AG08395 (cell line): ENCODE results near the gene DNAJB12.
"Not testable (repeated sequence)": the region's sequence is repeated elsewhere in the genome, so short reads cannot be mapped to it uniquely, and the experiment has no call there.

ENCODE experiments used
- DNase-seq: peaks from one replicate; pipeline ENCODE4 v3.0.0; 2012; ENCODE audit warnings: mixed read lengths, low spot score

Gene DNAJB12

DNA sequence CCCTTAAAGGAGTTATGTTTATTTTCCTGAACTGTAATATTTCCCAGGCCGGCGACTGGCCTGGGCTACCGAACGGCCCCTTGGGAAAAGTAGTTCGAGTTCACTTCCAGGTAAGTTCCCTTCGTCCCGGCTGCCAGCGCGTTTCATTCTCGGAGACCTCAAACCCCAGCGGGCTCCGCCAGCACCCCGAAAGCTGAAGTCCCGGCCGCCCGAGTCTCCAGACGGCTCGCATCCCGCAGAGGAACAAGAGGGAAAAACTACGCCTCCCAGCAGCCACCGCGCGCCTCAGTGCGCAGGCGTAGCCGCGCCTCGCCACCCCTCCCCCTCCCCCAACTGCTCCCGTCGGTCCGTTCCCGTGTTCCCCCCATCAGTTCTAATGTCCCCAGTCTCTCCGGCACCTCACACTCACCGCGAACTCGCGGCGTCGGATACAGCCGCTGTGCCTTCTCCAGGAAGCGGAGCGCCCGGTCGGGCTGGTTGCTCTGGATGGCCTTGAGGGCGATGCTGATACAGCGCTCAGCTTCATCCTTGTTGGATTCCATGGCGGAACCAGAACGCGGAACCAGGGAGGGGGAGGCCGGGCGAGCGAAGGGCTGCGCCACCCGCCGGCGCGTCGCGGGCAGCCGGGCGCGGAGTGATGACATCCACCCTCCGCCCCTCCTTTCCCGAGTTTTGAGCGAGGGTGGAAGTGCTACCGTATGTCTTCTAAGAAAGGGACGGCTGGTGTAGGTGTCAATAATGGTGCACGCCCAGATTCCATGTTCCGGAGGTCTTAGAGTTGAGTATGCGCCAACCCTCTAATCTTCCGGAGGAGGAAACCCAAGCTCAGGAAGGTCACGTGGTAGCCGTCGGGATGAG lies at the start of gene DNAJB12:
TSS of gene DNAJB12 (minus strand) at position 564 of the 858 bp plus-strand sequence. CDS start at position 542, 22 bp downstream.
- peak; percentile 96 for DNase-seq

DNA sequence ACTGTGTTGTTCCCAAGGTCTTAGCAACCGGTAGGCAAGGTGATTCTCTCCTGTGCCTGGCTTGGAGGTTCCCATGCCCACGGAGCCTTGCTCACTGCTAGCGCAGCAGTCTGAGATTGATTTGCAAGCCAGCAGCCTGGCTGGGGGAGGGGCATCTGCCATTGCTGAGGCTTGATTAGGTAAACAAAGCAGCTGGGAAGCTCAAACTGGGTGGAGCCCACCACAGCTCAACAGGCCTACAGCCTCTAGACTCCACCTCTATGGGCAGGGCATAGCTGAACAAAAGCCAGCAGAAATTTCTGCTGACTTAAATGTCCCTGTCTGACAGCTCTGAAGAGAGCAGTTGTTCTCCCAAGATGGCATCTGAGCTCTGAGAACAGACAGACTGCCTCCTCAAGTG lies 40.9 kb upstream of the DNAJB12 start:
- not testable (repeated sequence) for DNase-seq

- no peak for DNase-seq
Measured at GRCh38 chr10:72392571-72392970, 37.9 kb upstream of the DNAJB12 start.

- DNase-seq, result no peak
Measured at GRCh38 chr10:72390764-72391163, 36.0 kb upstream of the DNAJB12 start.

- DNase-seq, result no peak
Measured at GRCh38 chr10:72389716-72390115, 35.0 kb upstream of the DNAJB12 start.

- DNase-seq, result no peak
Measured at GRCh38 chr10:72389014-72389413, 34.3 kb upstream of the DNAJB12 start.

DNA sequence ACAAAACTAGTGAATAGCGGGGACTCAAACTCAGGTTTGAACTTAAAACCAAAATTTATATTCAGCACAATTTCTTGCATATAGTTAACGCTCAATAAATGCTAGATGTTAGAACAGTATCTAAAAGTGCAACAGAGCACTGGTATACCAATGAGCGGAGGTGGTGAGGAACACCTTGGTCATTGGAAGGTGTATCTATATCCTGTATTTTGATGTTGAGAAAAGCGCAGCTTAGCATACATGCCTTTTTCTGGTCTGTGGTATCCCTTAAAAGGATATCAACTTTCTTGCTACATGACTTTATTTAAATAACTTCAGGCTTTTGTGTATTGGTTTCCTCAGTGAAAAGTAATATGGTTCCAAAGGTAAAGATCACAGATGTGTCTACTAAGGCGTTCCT lies 33.3 kb upstream of the DNAJB12 start:
- no peak for DNase-seq

DNA sequence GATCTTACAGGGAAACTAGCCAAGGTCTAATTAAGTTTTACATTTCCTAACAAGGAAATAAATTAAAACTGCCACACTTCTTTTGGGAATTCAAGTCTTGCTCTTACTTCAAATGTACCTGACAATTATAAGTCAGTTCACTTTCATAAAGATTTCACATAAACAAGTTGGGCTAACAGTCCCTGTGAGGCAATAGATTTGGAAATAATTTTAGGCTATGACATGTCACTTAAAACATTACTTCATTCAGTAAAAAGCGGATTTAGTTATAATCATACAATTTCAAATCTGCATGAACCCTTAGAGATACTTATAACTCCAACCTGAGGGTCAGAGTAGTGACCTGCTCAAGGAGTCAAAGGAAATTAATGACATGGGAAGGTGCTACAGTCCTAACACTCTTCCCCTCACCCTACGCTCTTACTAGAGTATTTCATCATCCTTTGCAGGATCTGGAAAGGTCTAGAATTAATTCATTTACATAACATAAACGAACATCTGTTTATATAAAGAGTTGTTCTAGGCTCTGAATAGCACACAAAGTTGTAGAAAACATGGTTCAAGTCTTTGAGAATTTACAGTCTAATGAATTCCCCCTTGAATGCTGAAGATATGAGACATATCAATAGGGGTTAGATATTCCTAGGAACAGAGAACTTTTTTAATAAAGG lies 32.3 kb upstream of the DNAJB12 start:
- DNase-seq, result no peak

DNA sequence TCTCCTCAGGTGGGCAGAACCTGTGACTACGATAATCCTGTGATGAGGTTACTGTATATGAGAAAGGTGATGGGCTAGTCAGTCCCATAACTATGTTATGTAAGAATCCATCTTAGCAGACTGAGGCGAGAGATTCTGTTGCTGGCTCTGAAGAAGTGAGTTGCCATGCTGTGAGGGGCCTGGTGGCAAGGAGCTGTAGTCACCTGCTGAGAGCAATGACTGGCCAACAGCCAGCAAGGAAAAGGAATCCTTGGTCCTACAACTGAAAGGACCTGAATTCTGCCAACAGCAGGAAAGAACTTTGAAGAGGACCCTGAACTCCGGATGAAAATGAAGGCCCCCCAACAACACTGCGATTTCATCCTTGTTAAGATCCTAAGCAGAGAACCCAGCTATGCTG lies 31.0 kb upstream of the DNAJB12 start:
- DNase-seq, result no peak

DNA sequence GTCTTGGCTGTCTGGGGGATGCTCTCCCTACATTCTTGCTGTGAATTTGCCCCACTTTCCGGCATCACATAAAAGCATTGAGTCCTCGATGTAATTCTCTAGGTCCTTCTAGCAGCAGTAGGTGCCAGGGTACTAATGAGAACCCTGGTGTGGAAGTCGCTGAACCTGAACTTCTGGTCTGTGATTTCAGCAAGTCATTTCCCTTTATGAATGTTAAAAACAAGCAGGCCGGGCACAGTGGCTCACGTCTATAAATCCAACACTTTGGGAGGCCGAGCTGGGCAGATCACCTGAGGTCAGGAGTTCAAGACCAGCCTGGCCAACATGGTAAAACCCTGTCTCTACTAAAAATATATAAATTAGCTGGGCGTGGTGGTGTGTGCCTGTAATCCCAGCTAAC lies 30.3 kb upstream of the DNAJB12 start:
- DNase-seq, result not testable (repeated sequence)

DNA sequence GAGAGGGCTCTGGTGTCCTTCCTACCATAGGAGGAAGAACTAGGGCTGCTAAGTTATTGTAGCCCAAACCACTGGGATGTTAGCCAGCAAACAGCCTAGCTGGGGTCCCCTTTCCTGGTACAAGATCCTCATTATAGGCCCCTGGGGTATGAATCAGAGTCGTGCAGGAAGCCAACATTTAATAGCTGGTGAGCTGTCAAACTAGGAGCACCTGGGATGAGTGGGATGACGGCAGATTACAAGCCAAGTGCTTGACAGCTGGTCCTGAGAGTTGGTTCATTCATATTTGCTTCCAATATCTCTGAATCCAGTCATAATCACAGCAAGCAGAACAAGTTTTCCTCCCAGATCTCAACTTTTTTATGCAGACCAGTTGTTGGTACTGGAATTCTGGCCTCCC lies 25.1 kb upstream of the DNAJB12 start:
- no peak for DNase-seq

GRCh38 chr10:72379062-72379461 lies 24.3 kb upstream of the DNAJB12 start:
- DNase-seq, result no peak

DNA sequence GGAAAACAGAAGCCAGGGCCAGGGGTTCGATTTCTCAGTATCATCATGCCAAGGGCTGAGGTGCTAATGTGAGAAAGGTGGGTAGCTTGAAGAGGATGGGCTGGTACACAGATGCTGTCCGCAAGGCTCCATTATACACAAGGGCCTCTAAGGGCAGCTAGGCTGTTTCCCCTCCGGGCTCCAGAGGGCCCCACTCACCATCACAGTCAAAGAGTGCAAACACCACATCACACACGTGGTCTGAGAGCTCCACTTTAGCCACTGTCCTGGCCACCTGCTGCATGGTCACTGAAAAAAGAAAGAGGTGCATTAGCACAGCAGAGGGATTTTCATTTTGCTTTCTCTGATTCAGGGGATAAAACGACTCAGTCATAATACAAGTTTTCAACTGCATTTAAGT lies 20.9 kb upstream of the DNAJB12 start:
- no peak for DNase-seq

GRCh38 chr10:72375173-72375572 lies 20.5 kb upstream of the DNAJB12 start:
- peak; percentile 21 for DNase-seq

DNA sequence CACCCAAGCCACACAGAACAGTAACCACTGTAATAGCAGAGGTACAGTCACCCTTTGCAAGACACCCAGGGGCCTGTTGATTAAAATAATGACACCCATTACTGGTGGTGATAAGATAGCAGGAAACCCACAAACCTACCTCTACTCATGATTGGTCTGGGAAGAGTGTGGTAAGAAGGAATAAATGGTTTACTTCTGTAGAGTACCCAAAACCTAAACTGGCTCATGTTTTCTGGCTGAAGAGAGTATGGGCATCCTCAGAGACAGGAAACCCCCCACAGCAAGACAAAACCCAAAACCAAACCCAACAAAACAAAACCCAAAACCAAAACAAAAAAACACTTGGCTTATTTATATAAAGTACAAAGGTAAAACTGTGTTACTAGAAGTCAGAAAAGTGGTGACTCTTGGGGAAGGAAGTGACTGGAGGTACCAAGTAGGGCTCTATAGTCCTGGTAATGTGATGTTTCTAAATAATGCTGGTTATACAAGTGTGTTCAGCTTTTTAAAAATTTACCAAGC lies 15.5 kb upstream of the DNAJB12 start:
- no peak for DNase-seq

GRCh38 chr10:72367301-72367960 lies 12.7 kb upstream of the DNAJB12 start:
- DNase-seq, result no peak

DNA sequence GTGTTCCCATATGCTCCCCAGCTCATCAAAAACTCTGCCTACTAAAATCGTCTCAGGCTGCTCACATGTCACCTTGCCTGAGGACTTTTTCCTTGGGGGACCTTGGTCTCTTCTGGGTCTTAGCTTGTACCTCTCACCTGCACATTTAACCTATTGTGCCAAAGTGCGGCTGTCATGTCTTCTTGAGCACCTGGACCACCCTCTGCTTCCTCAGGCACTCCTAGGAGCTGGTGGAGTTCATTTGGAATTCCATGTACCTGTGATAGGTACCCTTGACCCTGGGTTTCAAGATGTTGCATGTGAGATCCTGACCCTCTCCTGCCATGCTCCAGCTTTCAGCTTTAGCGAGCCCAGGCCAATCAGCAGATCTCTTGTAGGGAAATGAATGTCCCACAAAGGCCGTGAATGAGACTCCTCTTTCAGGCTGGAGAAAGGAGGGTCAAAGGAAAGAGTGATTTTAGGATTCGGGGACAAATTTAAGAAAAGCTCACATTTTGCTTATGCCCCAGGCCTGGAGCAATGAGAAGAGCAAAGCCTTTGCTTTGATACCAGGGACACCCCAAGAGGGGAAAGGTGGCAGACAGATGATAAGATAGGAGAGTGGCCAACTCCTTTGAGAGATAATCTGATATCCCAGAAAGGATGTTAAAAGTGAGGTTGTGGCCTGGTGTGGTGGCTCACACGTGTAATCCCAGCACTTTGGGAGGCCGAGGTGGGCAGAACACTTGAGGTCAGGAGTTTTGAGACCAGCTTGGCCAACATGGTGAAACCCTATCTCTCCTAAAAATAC lies 10.6 kb upstream of the DNAJB12 start:
- DNase-seq, result no peak

DNA sequence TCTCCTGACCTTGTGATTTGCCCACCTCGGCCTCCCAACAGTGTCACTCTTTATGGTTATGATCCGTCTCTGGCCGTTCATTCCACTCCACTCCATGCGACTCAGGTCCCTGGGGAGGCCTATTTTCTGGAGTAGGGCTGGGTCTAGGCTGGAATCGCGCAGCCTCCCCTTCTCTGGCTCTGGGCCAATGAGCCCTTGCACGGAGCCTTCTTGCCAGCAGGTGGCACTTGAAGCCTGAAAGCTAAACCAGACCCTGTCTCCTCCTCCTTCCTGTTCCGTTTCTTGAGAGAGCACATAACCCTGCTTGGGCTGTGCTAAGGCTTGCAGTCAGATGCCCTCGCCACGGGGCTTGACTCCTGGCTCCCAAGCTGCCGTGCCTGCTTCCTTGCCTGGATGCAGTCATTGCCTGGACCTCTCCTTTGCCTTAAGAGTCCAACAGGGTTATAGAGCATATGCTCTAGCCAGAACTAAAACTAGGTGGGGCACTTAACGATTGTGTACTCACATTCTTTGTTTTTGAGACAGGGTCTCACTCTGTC lies 9.6 kb upstream of the DNAJB12 start:
- DNase-seq, result peak; percentile 92

- DNase-seq, result no peak
Measured at GRCh38 chr10:72356987-72357386, 2.3 kb upstream of the DNAJB12 start.

GRCh38 chr10:72356115-72356514 lies 1.4 kb upstream of the DNAJB12 start:
- DNase-seq, result no peak

DNA sequence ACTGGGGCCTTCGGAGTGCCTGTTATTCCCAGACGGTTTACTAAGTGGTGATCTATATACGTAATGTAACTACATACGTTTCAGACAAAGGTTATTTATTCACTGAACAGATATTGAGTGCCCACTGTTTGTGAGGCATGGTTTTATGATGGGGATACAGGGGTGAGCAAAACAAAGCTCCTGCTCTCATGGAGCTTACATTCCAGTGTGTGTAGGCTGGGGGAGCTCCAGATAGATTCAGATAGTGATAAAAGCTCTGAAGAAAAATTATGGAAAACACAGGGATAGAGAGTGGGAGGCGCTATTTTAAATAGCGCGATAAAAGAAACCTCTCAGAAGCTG lies 466 bp upstream of the DNAJB12 start:
- DNase-seq, result no peak

DNA sequence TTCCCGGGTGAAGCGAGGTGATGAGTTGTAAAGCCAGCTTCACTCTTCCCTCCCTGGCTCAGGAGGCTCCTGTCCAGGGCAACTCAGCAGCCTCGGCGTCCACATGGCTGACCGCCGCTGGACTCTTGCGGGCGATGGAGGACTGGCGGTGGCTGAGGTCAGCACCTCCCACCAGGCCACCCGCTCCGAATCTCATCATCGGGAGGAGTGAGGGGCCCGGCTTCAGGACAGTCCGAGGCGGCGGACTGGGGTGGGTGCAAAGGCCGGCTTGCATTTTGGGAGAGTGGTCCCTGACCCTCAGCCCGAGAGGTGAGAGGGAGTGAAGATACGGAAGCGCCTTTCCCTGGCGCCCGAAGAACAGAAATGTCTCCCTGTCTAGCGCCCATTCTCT lies 759 bp downstream of the DNAJB12 start:
- peak; percentile 37 for DNase-seq
